Suprapubic skin (tissue), 4 donors: ENCODE data around the gene TMEM171.

Source experiments
- CTCF ChIP-seq, 2 donors: fragments of 200-600 bp in 1 of 2; fragments of 450-650 bp in 1 of 2; sonication (generic) in 1 of 2; IDR thresholded peaks; one replicate each; pipeline ENCODE4 v1.5.1; 2016 to 2019; ENCODE audit warnings: antibody characterized with exemption in 2 of 2, mild to moderate bottlenecking in 1 of 2, moderate library complexity in 1 of 2
- EP300 ChIP-seq: sonication (generic); formaldehyde crosslinking; IDR thresholded peaks from one replicate; pipeline ENCODE4 v1.6.1; 2017; ENCODE audit warnings: antibody characterized with exemption
- POLR2AphosphoS5 ChIP-seq, 3 donors: sonication (generic); formaldehyde crosslinking; IDR thresholded peaks; one replicate each; pipeline ENCODE4 v1.6.1; 2017; ENCODE audit warnings: antibody characterized with exemption in 3 of 3

GRCh38 chr5:73097740-73098139 lies 22.6 kb upstream of the TMEM171 start:
- TF ChIP-seq CTCF (IDR thresholded peaks at IDR 0.05): no peak
- TF ChIP-seq POLR2AphosphoS5 (IDR thresholded peaks at IDR 0.05): no peak
- TF ChIP-seq EP300: no peak
